SU-DHL-6 (cell line): ENCODE data around the gene HCN4.

Experiments used
- H2AFZ ChIP-seq: fragments of 200-600 bp; sonication (generic); 2 replicates; pipeline ENCODE4 v1.6.1; 2014; ENCODE audit warnings: low read depth, mild to moderate bottlenecking, moderate library complexity, mixed read lengths, antibody characterized with exemption, low read length; ENCODE audit not compliant: severe bottlenecking
- H3F3A ChIP-seq: fragments of 200-600 bp; shearing (Covaris generic); 2 replicates; pipeline ENCODE4 v1.6.0; 2016; ENCODE audit warnings: antibody characterized with exemption, mild to moderate bottlenecking; ENCODE audit not compliant: insufficient read depth
- H3K27ac ChIP-seq: fragments of 200-600 bp; sonication (generic); 2 replicates; pipeline ENCODE4 v1.5.1; 2016; ENCODE audit warnings: low read depth, mild to moderate bottlenecking, low read length, moderate library complexity, mixed read lengths
- H3K27me3 ChIP-seq: fragments of 200-600 bp; sonication (generic), shearing (Covaris generic); 2 replicates; pipeline ENCODE4 v1.6.0; 2014; ENCODE audit warnings: mild to moderate bottlenecking, low read length
- H3K36me3 ChIP-seq: fragments of 200-600 bp; sonication (generic); 2 replicates; pipeline ENCODE4 v1.6.1; 2014; ENCODE audit warnings: mild to moderate bottlenecking, low read length, mixed read lengths
- H3K4me2 ChIP-seq: fragments of 300-600, 200-600 bp; shearing (Covaris generic), sonication (generic); 2 replicates; pipeline ENCODE4 v1.6.0; 2014; ENCODE audit warnings: low read length, low read depth, mild to moderate bottlenecking; ENCODE audit not compliant: poor library complexity, severe bottlenecking
- H3K4me3 ChIP-seq: fragments of 200-600 bp; sonication (generic); 2 replicates; pipeline ENCODE4 v1.5.1; 2014; ENCODE audit warnings: antibody characterized with exemption, low read length, mild to moderate bottlenecking, mixed read lengths; ENCODE audit not compliant: insufficient read depth, poor library complexity, severe bottlenecking
- H3K79me2 ChIP-seq: fragments of 200-600 bp; sonication (generic); 2 replicates; pipeline ENCODE4 v1.6.1; 2014; ENCODE audit warnings: mild to moderate bottlenecking, low read length, moderate library complexity; ENCODE audit not compliant: insufficient read depth
- H3K9ac ChIP-seq: fragments of 200-600 bp; sonication (generic); 2 replicates; pipeline ENCODE4 v1.7.0; 2014; ENCODE audit warnings: mild to moderate bottlenecking, low read length
- H3K9me2 ChIP-seq: fragments of 200-600 bp; sonication (generic); replicated peaks from 2 replicates; pipeline ENCODE4 v1.6.1; 2014; ENCODE audit warnings: low read length; ENCODE audit not compliant: insufficient read depth
- H3K9me3 ChIP-seq: fragments of 200-600 bp; sonication (generic); 2 replicates; pipeline ENCODE4 v1.6.1; 2014; ENCODE audit warnings: low read length, mixed read lengths; ENCODE audit not compliant: insufficient read depth
- H4K20me1 ChIP-seq: fragments of 200-600 bp; sonication (generic); 2 replicates; pipeline ENCODE4 v1.6.1; 2014; ENCODE audit warnings: low read depth, mild to moderate bottlenecking, antibody characterized with exemption, low read length, moderate library complexity, mixed read lengths
- CTCF ChIP-seq: fragments of 200-600 bp; sonication (generic); IDR thresholded peaks from one replicate; pipeline ENCODE4 v1.5.1; 2017; ENCODE audit warnings: antibody characterized with exemption, mild to moderate bottlenecking, low read length, moderate library complexity; ENCODE audit not compliant: insufficient read depth, poor library complexity, severe bottlenecking
- EZH2phosphoT487 ChIP-seq: fragments of 200-600 bp; sonication (generic), shearing (Covaris generic); conservative IDR thresholded peaks from 2 replicates; pipeline ENCODE4 v1.6.1; 2018; ENCODE audit warnings: mild to moderate bottlenecking, antibody characterized with exemption, low read length, moderate library complexity, mixed read lengths

HCN4 gene

GRCh38 chr15:73353734-73354133, 15.0 kb downstream of the HCN4 start:
- Histone ChIP-seq H3K79me2 (no peaks in the 10 kb centered on the region), H3K4me3 (no peak overlapping the region), H3K27ac (no peak overlapping the region), H3F3A (no peaks in the 10 kb centered on the region), H3K36me3 (no peaks in the 10 kb centered on the region), H4K20me1 (no peaks in the 10 kb centered on the region), H3K9ac (no peak overlapping the region), H3K27me3 (no peaks in the 10 kb centered on the region), H3K9me2 (no peaks in the 10 kb centered on the region), H2AFZ (no peak overlapping the region), H3K9me3 (no peaks in the 10 kb centered on the region), H3K4me2 (no peak overlapping the region)
- TF ChIP-seq EZH2phosphoT487 (no peak), CTCF (no peak)

GRCh38 chr15:73352082-73352481, 16.7 kb downstream of the HCN4 start:
- Histone ChIP-seq H3K79me2 (no peaks in the 10 kb centered on the region), H4K20me1 (no peaks in the 10 kb centered on the region), H3K9me3 (no peaks in the 10 kb centered on the region), H2AFZ (no peak overlapping the region), H3K4me2 (no peak overlapping the region), H3K4me3 (no peak overlapping the region), H3K36me3 (no peaks in the 10 kb centered on the region), H3F3A (no peaks in the 10 kb centered on the region), H3K9me2 (no peaks in the 10 kb centered on the region), H3K9ac (no peak overlapping the region), H3K27me3 (no peaks in the 10 kb centered on the region), H3K27ac (no peak overlapping the region)
- TF ChIP-seq CTCF (no peak), EZH2phosphoT487 (no peak)

GRCh38 chr15:73349191-73349590, 19.6 kb downstream of the HCN4 start:
- Histone ChIP-seq H3K27me3 (no peaks in the 10 kb centered on the region), H3K36me3 (no peaks in the 10 kb centered on the region), H3K9ac (no peak overlapping the region), H4K20me1 (no peaks in the 10 kb centered on the region), H3F3A (no peaks in the 10 kb centered on the region), H3K4me2 (no peak overlapping the region), H3K27ac (no peak overlapping the region), H3K9me2 (no peaks in the 10 kb centered on the region), H3K79me2 (no peaks in the 10 kb centered on the region), H3K9me3 (no peaks in the 10 kb centered on the region), H3K4me3 (no peak overlapping the region), H2AFZ (no peak overlapping the region)
- TF ChIP-seq EZH2phosphoT487 (no peak), CTCF (no peak)
